SK-N-SH (cell line): ENCODE results near the gene RPS24. TPM values are rescaled to one million over a fixed set of nuclear protein-coding genes. Genes with fewer than 3 reads are reported as not detected.

Experiments
- ELF1 ChIP-seq: IDR thresholded peaks from 2 replicates; pipeline ENCODE4 v1.4.0; 2012
- FOXJ3 ChIP-seq: sonication (generic); formaldehyde crosslinking; IDR thresholded peaks from 2 replicates; pipeline ENCODE4 v1.5.1; 2020; ENCODE audit warnings: mild to moderate bottlenecking, missing genetic modification reagents
- GABPA ChIP-seq: IDR thresholded peaks from 2 replicates; pipeline ENCODE4 v1.4.0; 2012; ENCODE audit warnings: low read depth, mild to moderate bottlenecking
- GATA2 ChIP-seq: sonication (generic); formaldehyde crosslinking; IDR thresholded peaks from 2 replicates; pipeline ENCODE4 v1.5.0; 2020; ENCODE audit warnings: mild to moderate bottlenecking, missing genetic modification reagents
- NRF1 ChIP-seq: IDR thresholded peaks from 2 replicates; pipeline ENCODE4 v1.6.1; 2012; ENCODE audit warnings: low read depth, mild to moderate bottlenecking, low read length
- RAD21 ChIP-seq: IDR thresholded peaks from 2 replicates; pipeline ENCODE4 v1.6.1; 2012; ENCODE audit warnings: mild to moderate bottlenecking, low read length
- REST ChIP-seq: IDR thresholded peaks from 2 replicates; pipeline ENCODE4 v1.6.1; 2012; ENCODE audit warnings: mild to moderate bottlenecking, low read depth, low read length, moderate library complexity
- RFX5 ChIP-seq: IDR thresholded peaks from 2 replicates; pipeline ENCODE4 v1.6.1; 2012; ENCODE audit warnings: mild to moderate bottlenecking, improper control_type of control experiment, low read length
- RXRA ChIP-seq: IDR thresholded peaks from 2 replicates; pipeline ENCODE4 v1.4.0; 2012; ENCODE audit warnings: low read depth, mild to moderate bottlenecking, borderline replicate concordance
- SIN3A ChIP-seq: IDR thresholded peaks from 2 replicates; pipeline ENCODE4 v1.6.1; 2012; ENCODE audit warnings: low read depth, mild to moderate bottlenecking, low read length, moderate library complexity, borderline replicate concordance
- TAF1 ChIP-seq: IDR thresholded peaks from 2 replicates; pipeline ENCODE4 v1.6.1; 2012; ENCODE audit warnings: low read depth, mild to moderate bottlenecking, low read length, moderate library complexity, borderline replicate concordance
- TCF12 ChIP-seq: IDR thresholded peaks from 2 replicates; pipeline ENCODE4 v1.4.0; 2012
- TEAD4 ChIP-seq: IDR thresholded peaks from 2 replicates; pipeline ENCODE4 v1.4.0; 2012; ENCODE audit warnings: mild to moderate bottlenecking, borderline replicate concordance; ENCODE audit not compliant: insufficient read depth
- USF1 ChIP-seq: IDR thresholded peaks from 2 replicates; pipeline ENCODE4 v1.4.0; 2012; ENCODE audit warnings: low read depth, borderline replicate concordance
- polyA plus RNA-seq, 3 experiments: library from polyadenylated mRNA; depleted of rRNA; stranded (reverse); fragments of >200 nt; gene quantifications; 2 replicates each; pipeline ENCODE4 v1.2.3, GENCODE V29; 2012
- TF ChIP-seq, protein P1 (sequence below): IDR thresholded peaks from 2 replicates; pipeline ENCODE4; 2012
- TF ChIP-seq, protein P2 (sequence below): IDR thresholded peaks from 2 replicates; pipeline ENCODE4 v1.4.0; 2012; ENCODE audit warnings: low read depth, borderline replicate concordance
- TF ChIP-seq, protein P3 (sequence below): IDR thresholded peaks from 2 replicates; pipeline ENCODE4 v1.4.0; 2012; ENCODE audit warnings: low read depth
- TF ChIP-seq, protein P4 (sequence below): fragments of 150-350 bp; IDR thresholded peaks from 2 replicates; pipeline ENCODE4 v1.6.1; 2016; ENCODE audit warnings: mild to moderate bottlenecking, low read depth, low read length

Gene RPS24
- polyA plus RNA-seq, 1 of the 3 experiments (the other 2 are of a cell fraction), result 3,806 TPM

GRCh38 chr10:78029269-78030226 is 4.1 kb upstream of the RPS24 start, which contains the start of gene POLR3A (continued):
- TF ChIP-seq SIN3A, result peak; percentile 30; the same call in 1 of the 2 replicates
- TF ChIP-seq RFX5, result peak; percentile 64; the same call in 1 of the 2 replicates
- TF ChIP-seq, protein P1, sequence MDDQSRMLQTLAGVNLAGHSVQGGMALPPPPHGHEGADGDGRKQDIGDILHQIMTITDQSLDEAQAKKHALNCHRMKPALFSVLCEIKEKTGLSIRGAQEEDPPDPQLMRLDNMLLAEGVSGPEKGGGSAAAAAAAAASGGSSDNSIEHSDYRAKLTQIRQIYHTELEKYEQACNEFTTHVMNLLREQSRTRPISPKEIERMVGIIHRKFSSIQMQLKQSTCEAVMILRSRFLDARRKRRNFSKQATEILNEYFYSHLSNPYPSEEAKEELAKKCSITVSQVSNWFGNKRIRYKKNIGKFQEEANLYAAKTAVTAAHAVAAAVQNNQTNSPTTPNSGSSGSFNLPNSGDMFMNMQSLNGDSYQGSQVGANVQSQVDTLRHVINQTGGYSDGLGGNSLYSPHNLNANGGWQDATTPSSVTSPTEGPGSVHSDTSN, result peak; percentile 100
- TF ChIP-seq, protein P2, sequence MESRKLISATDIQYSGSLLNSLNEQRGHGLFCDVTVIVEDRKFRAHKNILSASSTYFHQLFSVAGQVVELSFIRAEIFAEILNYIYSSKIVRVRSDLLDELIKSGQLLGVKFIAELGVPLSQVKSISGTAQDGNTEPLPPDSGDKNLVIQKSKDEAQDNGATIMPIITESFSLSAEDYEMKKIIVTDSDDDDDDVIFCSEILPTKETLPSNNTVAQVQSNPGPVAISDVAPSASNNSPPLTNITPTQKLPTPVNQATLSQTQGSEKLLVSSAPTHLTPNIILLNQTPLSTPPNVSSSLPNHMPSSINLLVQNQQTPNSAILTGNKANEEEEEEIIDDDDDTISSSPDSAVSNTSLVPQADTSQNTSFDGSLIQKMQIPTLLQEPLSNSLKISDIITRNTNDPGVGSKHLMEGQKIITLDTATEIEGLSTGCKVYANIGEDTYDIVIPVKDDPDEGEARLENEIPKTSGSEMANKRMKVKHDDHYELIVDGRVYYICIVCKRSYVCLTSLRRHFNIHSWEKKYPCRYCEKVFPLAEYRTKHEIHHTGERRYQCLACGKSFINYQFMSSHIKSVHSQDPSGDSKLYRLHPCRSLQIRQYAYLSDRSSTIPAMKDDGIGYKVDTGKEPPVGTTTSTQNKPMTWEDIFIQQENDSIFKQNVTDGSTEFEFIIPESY, result peak; percentile 90
- peak; percentile 52; the same call in 1 of the 2 replicates for TF ChIP-seq TCF12
- TF ChIP-seq, protein P3, sequence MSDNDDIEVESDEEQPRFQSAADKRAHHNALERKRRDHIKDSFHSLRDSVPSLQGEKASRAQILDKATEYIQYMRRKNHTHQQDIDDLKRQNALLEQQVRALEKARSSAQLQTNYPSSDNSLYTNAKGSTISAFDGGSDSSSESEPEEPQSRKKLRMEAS, result peak; percentile 86
- TF ChIP-seq RXRA, result no peak
- TF ChIP-seq GATA2 (CRISPR knock-in tag), result peak; percentile 11; the same call in 1 of the 2 replicates
- TF ChIP-seq GABPA, result peak; percentile 90
- peak; percentile 90 for TF ChIP-seq ELF1
- TF ChIP-seq FOXJ3 (CRISPR knock-in tag), result no peak
- TF ChIP-seq RAD21, result peak; percentile 57
- TF ChIP-seq, protein P4, sequence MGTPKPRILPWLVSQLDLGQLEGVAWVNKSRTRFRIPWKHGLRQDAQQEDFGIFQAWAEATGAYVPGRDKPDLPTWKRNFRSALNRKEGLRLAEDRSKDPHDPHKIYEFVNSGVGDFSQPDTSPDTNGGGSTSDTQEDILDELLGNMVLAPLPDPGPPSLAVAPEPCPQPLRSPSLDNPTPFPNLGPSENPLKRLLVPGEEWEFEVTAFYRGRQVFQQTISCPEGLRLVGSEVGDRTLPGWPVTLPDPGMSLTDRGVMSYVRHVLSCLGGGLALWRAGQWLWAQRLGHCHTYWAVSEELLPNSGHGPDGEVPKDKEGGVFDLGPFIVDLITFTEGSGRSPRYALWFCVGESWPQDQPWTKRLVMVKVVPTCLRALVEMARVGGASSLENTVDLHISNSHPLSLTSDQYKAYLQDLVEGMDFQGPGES, result peak; percentile 59; the same call in 1 of the 2 replicates
- no peak for TF ChIP-seq TEAD4
- no peak for TF ChIP-seq REST
- TF ChIP-seq NRF1, result no peak
- peak; percentile 83 for TF ChIP-seq TAF1
- peak; percentile 98 for TF ChIP-seq USF1
- TF ChIP-seq, all 33 proteins: peak for 20
